Activated T-cell treated with anti-CD3 and anti-CD28 coated beads, Interleukin-2, amount 50 U/mL, for 4 hours (primary cell): Measurements from ENCODE around the gene FAXDC2. TPM values are rescaled to one million over a fixed set of nuclear protein-coding genes. Genes with fewer than 3 reads are reported as not detected.

Source experiments
- ATAC-seq, 2 donors: fragments of 200-7000 bp; cut with Tn5 transposase; one replicate each; pipeline ENCODE4 v1.10.0; 2021
- DNase-seq: peaks from one replicate; pipeline ENCODE4 v3.0.0-alpha.2; 2020
- H3K27me3 Mint-ChIP-seq: one replicate; pipeline ENCODE4 v1.8.0; 2021; ENCODE audit warnings: low read depth, mixed read lengths
- H3K36me3 Mint-ChIP-seq: one replicate; pipeline ENCODE4 v1.8.0; 2022; ENCODE audit warnings: mixed read lengths; ENCODE audit not compliant: insufficient read depth
- H3K4me1 Mint-ChIP-seq: one replicate; pipeline ENCODE4 v1.8.0; 2021; ENCODE audit warnings: low read depth, mixed read lengths
- H3K4me3 Mint-ChIP-seq: one replicate; pipeline ENCODE4 v1.8.0; 2021; ENCODE audit warnings: mild to moderate bottlenecking, moderate library complexity, mixed read lengths
- H3K9me3 Mint-ChIP-seq: one replicate; pipeline ENCODE4 v1.8.0; 2021; ENCODE audit warnings: mixed read lengths
- total RNA-seq, 3 donors: library from RNA; stranded (reverse); gene quantifications; one replicate each; pipeline ENCODE4 v1.2.1, GENCODE V29; 2021

The FAXDC2 gene
- total RNA-seq, 3 donors from 2014 or later, result 0.40 TPM; not detected in 2

DNA sequence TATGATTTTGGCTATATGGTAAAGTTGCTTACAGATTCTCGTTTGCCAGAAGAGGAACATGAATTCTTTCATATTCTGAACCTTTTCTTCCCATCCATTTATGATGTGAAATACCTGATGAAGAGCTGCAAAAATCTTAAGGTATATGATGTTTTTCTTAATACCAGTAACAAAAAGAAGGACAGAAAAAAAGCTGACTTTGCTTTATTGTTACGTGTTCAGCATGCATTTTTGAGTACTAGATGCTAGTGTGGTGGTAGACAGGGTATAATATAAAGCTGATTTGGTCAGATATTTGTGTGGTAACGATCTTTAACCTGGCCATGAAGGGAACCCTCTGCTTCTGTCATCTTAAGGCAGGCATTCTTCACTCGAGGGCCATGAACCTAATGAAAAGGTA is 21.3 kb upstream of the FAXDC2 start:
- DNase-seq, result no peak
- Mint-ChIP-seq H3K36me3 (peaks cover 48% of the 10 kb centered on the region), H3K4me1 (peaks cover 7% of the 10 kb centered on the region), H3K9me3 (no peaks in the 10 kb centered on the region), H3K4me3 (no peak overlapping the region), H3K27me3 (no peaks in the 10 kb centered on the region)
- no peak for ATAC-seq

DNA sequence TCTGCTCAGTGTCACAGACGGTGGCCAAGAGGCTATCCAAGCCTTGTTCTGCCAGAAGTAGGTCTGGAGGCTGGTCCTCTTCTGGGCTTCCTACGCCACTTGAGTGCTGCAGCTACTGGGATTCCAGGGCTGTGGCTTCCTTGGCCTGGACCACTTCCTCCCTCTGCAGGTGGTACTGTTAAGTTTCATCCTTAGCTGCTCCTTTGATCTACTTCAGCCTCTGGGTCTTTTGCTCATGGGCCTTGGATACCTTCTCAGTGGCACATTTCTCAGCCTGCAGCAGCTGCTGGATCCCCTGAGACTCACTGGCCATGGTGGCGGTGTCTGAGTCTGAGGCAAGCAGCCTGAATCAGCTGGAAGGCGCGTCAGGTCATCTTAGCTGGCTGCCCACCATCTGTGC is 18.3 kb upstream of the FAXDC2 start:
- ATAC-seq (no peak), DNase-seq (no peak)
- Mint-ChIP-seq H3K36me3 (peaks cover 39% of the 10 kb centered on the region), H3K4me1 (peaks cover 20% of the 10 kb centered on the region), H3K27me3 (no peaks in the 10 kb centered on the region), H3K4me3 (no peak overlapping the region), H3K9me3 (no peaks in the 10 kb centered on the region)

DNA sequence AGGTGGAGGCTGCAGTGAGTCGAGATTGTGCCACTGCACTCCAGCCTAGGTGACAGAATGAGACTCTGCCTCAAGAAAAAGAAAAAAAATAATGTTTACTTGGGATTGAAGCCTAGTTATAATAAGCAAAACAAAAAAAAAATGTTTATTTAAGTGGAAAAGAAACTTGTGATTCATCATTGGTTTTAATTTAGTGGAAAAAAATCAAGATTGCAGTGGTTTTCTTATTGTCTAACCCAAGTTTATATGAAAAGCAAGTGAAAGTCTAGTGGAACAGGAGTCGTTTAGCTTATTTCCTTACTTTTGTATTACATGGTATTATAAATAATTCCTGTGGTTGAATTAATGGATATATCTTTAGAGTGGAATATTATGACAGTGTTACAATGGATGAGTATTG is 16.4 kb upstream of the FAXDC2 start:
- no peak for DNase-seq
- no peak overlapping the region for H3K4me3 Mint-ChIP-seq
- no peaks in the 10 kb centered on the region for H3K27me3 Mint-ChIP-seq
- peaks cover 37% of the 10 kb centered on the region for H3K4me1 Mint-ChIP-seq
- H3K36me3 Mint-ChIP-seq, result peaks cover 31% of the 10 kb centered on the region
- no peak for ATAC-seq
- no peaks in the 10 kb centered on the region for H3K9me3 Mint-ChIP-seq

DNA sequence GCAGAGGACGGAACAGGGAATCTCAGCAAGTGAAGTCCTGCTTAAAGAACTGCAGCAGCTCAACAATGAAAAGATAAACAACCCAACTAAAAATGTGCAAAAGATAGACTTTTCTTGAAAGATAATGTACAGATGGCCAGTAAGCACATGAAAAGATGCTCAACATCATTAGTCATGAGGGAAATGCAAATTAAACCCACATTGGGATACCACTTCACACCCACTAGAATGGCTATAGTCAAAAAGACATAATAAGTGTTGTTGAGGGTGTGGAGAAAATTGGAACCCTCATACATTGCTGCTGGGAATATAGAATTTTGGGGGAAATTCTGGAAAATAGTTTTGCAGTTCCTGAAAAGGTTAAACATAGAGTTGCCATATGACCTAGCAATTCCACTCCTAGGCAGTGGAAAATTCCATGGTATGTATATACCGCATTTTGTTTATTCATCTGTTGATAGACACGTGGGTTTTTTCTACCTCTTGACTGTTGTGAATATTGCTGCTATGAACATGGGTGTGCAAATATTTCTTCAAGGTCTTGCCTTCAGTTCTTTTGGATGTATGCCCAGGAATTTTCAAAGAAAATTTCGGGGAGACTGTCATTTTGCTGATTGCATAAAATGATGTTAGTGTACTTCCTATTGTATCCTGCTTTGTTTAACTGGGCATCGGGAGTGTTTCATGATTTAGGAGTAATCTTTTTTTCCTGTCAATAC is 15.2 kb upstream of the FAXDC2 start:
- no peak for DNase-seq
- Mint-ChIP-seq H3K4me1 (peaks cover 49% of the 10 kb centered on the region), H3K27me3 (no peaks in the 10 kb centered on the region), H3K4me3 (no peak overlapping the region), H3K9me3 (no peaks in the 10 kb centered on the region), H3K36me3 (peaks cover 27% of the 10 kb centered on the region)
- peak in 1 of 2 donors; percentile 46 for ATAC-seq

DNA sequence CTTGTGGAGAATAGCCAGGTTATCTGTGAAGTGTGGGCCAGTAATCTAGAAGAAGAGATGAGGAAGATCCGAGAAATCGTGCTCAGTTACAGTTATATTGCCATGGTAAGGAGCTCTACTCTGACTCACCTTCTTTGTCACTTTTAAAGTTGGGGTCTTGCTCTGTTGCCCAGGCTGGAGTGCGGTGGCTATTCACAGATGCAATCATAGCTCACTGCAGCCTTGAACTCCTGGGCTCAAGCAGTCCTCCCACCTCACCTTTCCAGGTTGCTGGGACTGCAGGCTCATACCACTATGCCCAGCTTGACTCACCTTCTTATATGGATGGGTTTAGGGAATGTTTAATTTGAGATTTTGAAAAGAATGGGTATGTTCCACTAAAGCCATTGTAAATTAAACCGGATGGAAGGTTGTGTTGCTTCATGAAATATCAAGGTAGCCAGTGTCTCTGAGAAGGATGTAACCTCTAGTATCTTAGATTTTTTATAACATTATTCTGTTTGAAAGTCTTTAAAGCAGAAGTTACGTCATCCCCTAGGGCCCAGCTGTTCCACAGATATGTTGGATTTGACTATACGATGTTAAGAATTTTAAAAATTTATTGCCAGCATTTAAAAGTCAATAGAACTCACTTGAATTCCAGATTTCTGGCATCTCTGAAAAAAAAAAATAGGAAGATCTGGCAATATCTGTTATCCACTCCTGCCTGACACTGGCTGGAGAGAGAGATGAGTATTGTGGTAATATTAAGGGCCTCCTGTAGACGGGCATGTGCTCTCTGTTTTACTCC is 13.1 kb upstream of the FAXDC2 start:
- Mint-ChIP-seq H3K27me3 (no peaks in the 10 kb centered on the region), H3K4me3 (no peak overlapping the region), H3K4me1 (peaks cover 58% of the 10 kb centered on the region), H3K9me3 (no peaks in the 10 kb centered on the region), H3K36me3 (peaks cover 22% of the 10 kb centered on the region)
- DNase-seq (no peak), ATAC-seq (no peak)

DNA sequence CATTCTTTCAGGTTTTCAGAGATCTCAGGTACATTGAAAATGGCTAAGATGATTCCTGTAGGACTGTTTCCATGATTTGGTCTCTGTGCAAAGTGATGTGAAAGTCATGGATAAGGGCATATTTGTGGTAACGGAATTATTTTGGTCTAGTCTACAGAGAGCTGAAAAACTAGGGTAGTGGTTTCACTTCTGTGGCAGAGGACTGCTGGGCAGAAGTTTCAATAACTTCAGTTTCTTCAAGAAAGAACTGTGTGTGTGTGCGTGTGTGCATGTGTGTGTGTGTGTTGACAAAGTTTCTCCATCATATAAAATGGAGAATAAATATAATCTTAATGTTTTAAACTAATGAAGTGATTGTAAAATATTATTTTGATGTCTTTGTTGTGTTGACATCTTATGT is 12.4 kb upstream of the FAXDC2 start:
- Mint-ChIP-seq H3K27me3 (no peaks in the 10 kb centered on the region), H3K4me3 (no peak overlapping the region), H3K36me3 (peaks cover 21% of the 10 kb centered on the region), H3K9me3 (no peaks in the 10 kb centered on the region), H3K4me1 (peaks cover 58% of the 10 kb centered on the region)
- DNase-seq, result no peak
- no peak for ATAC-seq

DNA sequence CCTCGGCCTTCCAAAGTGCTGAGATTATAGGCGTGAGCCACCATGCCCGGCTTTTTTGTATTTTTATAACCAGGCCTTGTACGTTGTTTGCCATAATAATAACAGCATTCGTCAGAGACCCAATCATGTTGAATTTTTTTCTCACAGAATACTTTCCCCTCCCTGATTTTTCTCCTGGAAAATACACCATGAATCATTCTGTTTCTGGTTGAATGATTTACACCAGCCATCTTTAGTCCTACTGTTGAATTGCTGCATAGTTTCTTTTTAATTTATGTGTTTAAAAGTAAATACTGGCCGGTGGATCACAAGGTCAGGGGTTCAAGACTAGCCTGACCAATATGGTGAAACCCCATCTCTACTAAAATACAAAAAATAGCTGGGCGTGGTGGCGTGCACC is 11.5 kb upstream of the FAXDC2 start:
- peaks cover 19% of the 10 kb centered on the region for H3K36me3 Mint-ChIP-seq
- no peaks in the 10 kb centered on the region for H3K9me3 Mint-ChIP-seq
- H3K4me3 Mint-ChIP-seq, result peak overlapping the region; percentile 31
- DNase-seq (no peak), ATAC-seq (no peak)
- H3K27me3 Mint-ChIP-seq, result no peaks in the 10 kb centered on the region
- peaks cover 57% of the 10 kb centered on the region for H3K4me1 Mint-ChIP-seq

GRCh38 chr5:154860765-154861164 is 10.4 kb upstream of the FAXDC2 start:
- no peaks in the 10 kb centered on the region for H3K27me3 Mint-ChIP-seq
- H3K36me3 Mint-ChIP-seq, result peaks cover 14% of the 10 kb centered on the region
- no peaks in the 10 kb centered on the region for H3K9me3 Mint-ChIP-seq
- ATAC-seq, result no peak
- peaks cover 54% of the 10 kb centered on the region for H3K4me1 Mint-ChIP-seq
- no peak for DNase-seq
- H3K4me3 Mint-ChIP-seq, result peak overlapping the region; percentile 99

- Mint-ChIP-seq H3K36me3 (peaks cover 9% of the 10 kb centered on the region), H3K4me3 (peak overlapping the region; percentile 99)
Observed at GRCh38 chr5:154860123-154860522, 9.7 kb upstream of the FAXDC2 start.

DNA sequence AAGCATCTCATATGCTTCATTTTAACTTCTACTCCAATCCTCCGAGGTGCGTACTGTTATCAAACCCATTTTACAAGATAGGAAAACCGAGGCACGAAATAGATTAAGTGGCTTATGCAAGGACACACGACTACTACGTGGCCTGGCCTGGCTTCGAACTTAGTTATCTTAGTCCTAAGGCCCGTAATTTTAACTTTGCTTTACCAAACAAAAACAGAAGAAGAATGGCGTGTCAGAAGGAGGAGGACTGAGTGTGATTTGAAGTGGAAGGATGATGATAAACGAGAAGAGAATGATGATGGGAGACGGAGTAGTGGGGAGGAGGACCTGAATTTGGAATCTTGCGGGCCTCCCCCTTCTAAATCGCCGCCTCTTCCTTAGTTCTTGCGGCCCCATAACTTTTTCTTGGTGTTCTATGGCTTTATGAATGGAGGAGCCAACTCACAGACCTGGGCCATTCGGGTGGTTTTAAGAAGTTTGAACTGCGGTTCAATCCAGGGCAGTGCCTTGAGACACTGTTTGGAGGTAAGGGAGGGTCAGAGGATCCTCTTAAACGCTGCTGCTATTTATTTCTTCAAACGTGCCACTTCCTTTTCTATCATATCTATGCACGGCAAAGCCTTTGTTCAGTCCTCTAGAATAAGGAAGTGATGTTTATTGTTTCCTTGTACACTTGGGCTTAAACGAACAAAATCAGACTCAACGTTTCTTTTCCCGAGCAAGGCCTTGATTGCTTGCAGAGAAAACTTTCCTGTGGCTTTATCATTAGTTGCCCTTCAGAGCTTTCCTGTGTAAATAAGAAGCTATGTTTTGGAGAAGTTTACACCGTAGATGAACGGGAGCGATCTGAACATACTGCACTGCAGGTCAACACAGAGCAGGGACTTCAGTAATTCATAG is 8.8 kb upstream of the FAXDC2 start:
- Mint-ChIP-seq H3K4me1 (peaks cover 45% of the 10 kb centered on the region), H3K9me3 (no peaks in the 10 kb centered on the region), H3K27me3 (no peaks in the 10 kb centered on the region), H3K36me3 (peaks cover 7% of the 10 kb centered on the region), H3K4me3 (peak overlapping the region; percentile 99)
- DNase-seq (no peak), ATAC-seq (no peak)

More at GRCh38 chr5:154860123-154860522, 9.7 kb upstream of the FAXDC2 start:
- DNase-seq, result no peak
- H3K27me3 Mint-ChIP-seq, result no peaks in the 10 kb centered on the region
- no peaks in the 10 kb centered on the region for H3K9me3 Mint-ChIP-seq
- H3K4me1 Mint-ChIP-seq, result peaks cover 49% of the 10 kb centered on the region
- ATAC-seq, result no peak

GRCh38 chr5:154858297-154858971 is 8.0 kb upstream of the FAXDC2 start, which contains the start of gene CNOT8:
CNOT8 (plus strand) TSS chr5:154858627; CDS start chr5:154863279, 4,652 bp downstream.
- Mint-ChIP-seq H3K4me3 (peak within 1 kb of the TSS; percentile 99), H3K36me3 (peaks cover 7% of the 10 kb centered on the region), H3K9me3 (no peaks in the 10 kb centered on the region), H3K4me1 (peaks cover 44% of the 10 kb centered on the region), H3K27me3 (no peaks in the 10 kb centered on the region)
- ATAC-seq (peak; percentile 86), DNase-seq (peak; percentile 96)

DNA sequence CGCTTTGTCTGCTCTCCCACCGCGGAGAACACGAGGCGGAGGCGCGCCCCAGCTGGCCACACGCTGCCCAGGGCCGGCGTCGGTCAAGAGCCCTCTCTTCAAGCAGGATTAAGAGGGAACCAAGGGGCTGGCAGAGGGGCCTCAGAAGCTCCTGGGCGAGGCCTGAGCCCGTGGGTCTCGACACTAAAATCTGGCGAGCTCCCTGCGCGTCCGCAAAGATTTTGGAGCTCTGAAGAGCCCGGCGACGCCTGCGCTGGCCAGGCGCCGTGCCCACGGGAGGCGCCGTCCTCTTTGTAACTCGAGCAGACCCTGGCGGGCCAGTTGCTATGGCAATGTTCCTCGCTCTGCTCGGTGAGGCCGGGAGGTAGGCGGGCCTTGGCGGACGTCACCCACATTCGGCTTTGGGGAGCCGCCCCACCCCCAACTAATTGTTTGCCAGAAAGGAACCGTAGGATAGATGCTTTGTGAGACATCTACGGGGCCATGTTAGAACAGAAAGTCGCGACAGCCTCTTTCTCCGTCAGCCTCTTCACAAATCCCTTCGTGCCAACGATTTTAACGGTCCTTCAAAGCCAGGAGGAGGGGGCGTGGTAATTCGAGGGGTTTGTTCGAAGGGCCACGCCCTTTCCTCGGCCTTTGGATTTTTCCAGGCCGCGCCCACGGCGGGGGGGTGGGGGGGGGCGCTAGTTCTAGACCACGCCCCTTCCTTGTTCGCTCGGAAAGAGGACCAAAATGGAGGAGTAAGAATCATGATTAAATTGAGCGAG is 7.3 kb upstream of the FAXDC2 start:
- Mint-ChIP-seq H3K36me3 (peaks cover 6% of the 10 kb centered on the region), H3K27me3 (no peaks in the 10 kb centered on the region), H3K4me1 (peaks cover 36% of the 10 kb centered on the region), H3K4me3 (peak overlapping the region; percentile 99), H3K9me3 (no peaks in the 10 kb centered on the region)
- ATAC-seq, result peak; percentile 51 to 57
- DNase-seq, result peak; percentile 82

- Mint-ChIP-seq H3K4me3 (no peak overlapping the region), H3K4me1 (no peaks in the 10 kb centered on the region), H3K9me3 (no peaks in the 10 kb centered on the region), H3K27me3 (no peaks in the 10 kb centered on the region), H3K36me3 (no peaks in the 10 kb centered on the region)
- DNase-seq (no peak), ATAC-seq (no peak)
Observed at GRCh38 chr5:154851351-154851750, 948 bp upstream of the FAXDC2 start.
